WTC11 (cell line): ENCODE data around the gene DOK1. TPM values are rescaled to one million over a fixed set of nuclear protein-coding genes. Genes with fewer than 3 reads are reported as not detected.

ENCODE experiments used
- ATAC-seq: fragments of 200-7000 bp; cut with Tn5 transposase; 2 replicates; pipeline ENCODE4 v1.10.0; 2021; ENCODE audit warnings: mild to moderate bottlenecking, moderate library complexity
- CTCF ChIA-PET: fragments of 300-600 bp; sonication (Branson Sonifier 250); formaldehyde crosslinking; loops from one replicate; lab custom pipeline; 2021; ENCODE audit warnings: antibody characterized with exemption; lab: Charles Lee
- POLR2A ChIA-PET: fragments of 350-600 bp; sonication (Branson Sonifier 250); formaldehyde crosslinking; loops from one replicate; lab custom pipeline; 2021; ENCODE audit warnings: antibody characterized with exemption; lab: Charles Lee
- DNase-seq: peaks from one replicate; pipeline ENCODE4 v3.0.0; 2021; ENCODE audit warnings: low spot score
- H3K27ac Mint-ChIP-seq: 2 replicates; pipeline ENCODE4 v1.8.0; 2021; ENCODE audit warnings: mixed read lengths
- H3K27me3 Mint-ChIP-seq: 2 replicates; pipeline ENCODE4 v1.8.0; 2021; ENCODE audit warnings: low read depth, mild to moderate bottlenecking, moderate library complexity, mixed read lengths
- H3K36me3 Mint-ChIP-seq: 2 replicates; pipeline ENCODE4 v1.8.0; 2021; ENCODE audit warnings: mixed read lengths
- H3K4me1 Mint-ChIP-seq: 2 replicates; pipeline ENCODE4 v1.8.0; 2022; ENCODE audit warnings: mixed read lengths
- H3K4me3 Mint-ChIP-seq: 2 replicates; pipeline ENCODE4 v1.8.0; 2021; ENCODE audit warnings: mild to moderate bottlenecking, moderate library complexity, mixed read lengths
- H3K9me3 Mint-ChIP-seq: 2 replicates; pipeline ENCODE4 v1.8.0; 2021; ENCODE audit warnings: mixed read lengths
- CBFB ChIP-seq: sonication (generic); formaldehyde crosslinking; IDR thresholded peaks from 2 replicates; pipeline ENCODE4 v1.8.1; 2022; ENCODE audit warnings: mild to moderate bottlenecking, low read depth, missing genetic modification reagents
- FOXP1 ChIP-seq: sonication (generic); formaldehyde crosslinking; IDR thresholded peaks from 2 replicates; pipeline ENCODE4 v1.8.0; 2022; ENCODE audit warnings: missing genetic modification reagents, mild to moderate bottlenecking, moderate library complexity, borderline replicate concordance
- FOXP4 ChIP-seq: sonication (generic); formaldehyde crosslinking; IDR thresholded peaks from 2 replicates; pipeline ENCODE4 v1.8.0; 2022; ENCODE audit warnings: mild to moderate bottlenecking, missing genetic modification reagents
- KAT7 ChIP-seq: sonication (generic); formaldehyde crosslinking; IDR thresholded peaks from 2 replicates; pipeline ENCODE4 v1.8.1; 2023; ENCODE audit warnings: missing genetic modification reagents, mild to moderate bottlenecking, borderline replicate concordance
- MAX ChIP-seq: sonication (generic); formaldehyde crosslinking; IDR thresholded peaks from 2 replicates; pipeline ENCODE4 v1.8.0; 2022; ENCODE audit warnings: mild to moderate bottlenecking, missing genetic modification reagents
- NFE2L1 ChIP-seq: sonication (generic); formaldehyde crosslinking; IDR thresholded peaks from 2 replicates; pipeline ENCODE4 v1.8.1; 2023; ENCODE audit warnings: missing genetic modification reagents
- SP1 ChIP-seq: sonication (generic); formaldehyde crosslinking; conservative IDR thresholded peaks from 2 replicates; pipeline ENCODE4 v1.8.1; 2022; ENCODE audit warnings: missing genetic modification reagents
- TP53 ChIP-seq: sonication (generic); formaldehyde crosslinking; IDR thresholded peaks from 2 replicates; pipeline ENCODE4 v1.8.1; 2023; ENCODE audit warnings: mild to moderate bottlenecking, missing genetic modification reagents
- ZBTB43 ChIP-seq: sonication (generic); formaldehyde crosslinking; IDR thresholded peaks from 2 replicates; pipeline ENCODE4 v1.8.1; 2023; ENCODE audit warnings: mild to moderate bottlenecking, missing genetic modification reagents
- ZMAT4 ChIP-seq: fragments of 250-450 bp; sonication (Bioruptor Pico); IDR thresholded peaks from 2 replicates; pipeline ENCODE4 v1.9.0; 2021; ENCODE audit warnings: mild to moderate bottlenecking
- ZSCAN18 ChIP-seq: fragments of 250-450 bp; sonication (Bioruptor Pico); IDR thresholded peaks from 2 replicates; pipeline ENCODE4 v2.1.2; 2022; ENCODE audit warnings: mild to moderate bottlenecking, moderate library complexity
- total RNA-seq: library from RNA; stranded (reverse); gene quantifications from 3 replicates; pipeline ENCODE4 v1.2.3, GENCODE V29; 2021

DOK1 gene
- total RNA-seq, 1 experiment from 2014 or later, result 15.9 TPM

- Mint-ChIP-seq H3K27ac (no peak overlapping the region; the same call in 1 of the 2 replicates), H3K9me3 (no peaks in the 10 kb centered on the region), H3K36me3 (peaks cover 2% of the 10 kb centered on the region; the same call in 1 of the 2 replicates), H3K4me3 (peak overlapping the region; percentile 84), H3K27me3 (peaks cover 83% of the 10 kb centered on the region), H3K4me1 (peaks cover 32% of the 10 kb centered on the region)
- ChIA-PET POLR2A (interaction anchor here (0.9 kb wide), 1 partner anchor 39 kb away, joined by 3 read pairs; no protein-coding TSS in a partner anchor), CTCF (interaction anchor here (1.8 kb wide), 1 partner anchor 22 kb away, joined by 9 read pairs; the partner anchor contains the start of genes AUP1 and HTRA2)
- no peak for TF ChIP-seq MAX (CRISPR knock-in tag)
- TF ChIP-seq TP53, result no peak
- no peak for TF ChIP-seq ZSCAN18 (CRISPR knock-in tag)
- no peak for TF ChIP-seq ZBTB43
- no peak for TF ChIP-seq CBFB (CRISPR knock-in tag)
- no peak for TF ChIP-seq ZMAT4 (CRISPR knock-in tag)
- DNase-seq (no peak), ATAC-seq (no peak)
Measured at GRCh38 chr2:74551942-74552913, 2.3 kb upstream of the DOK1 start.

- DNase-seq (peak; percentile 45), ATAC-seq (peak; percentile 4)
- no peak for TF ChIP-seq MAX (CRISPR knock-in tag)
- peak; percentile 19; the same call in 1 of the 2 replicates for TF ChIP-seq SP1
- no peak for TF ChIP-seq FOXP4 (CRISPR knock-in tag)
- TF ChIP-seq FOXP1 (CRISPR knock-in tag), result peak; percentile 59; the same call in 1 of the 2 replicates
- no peak for TF ChIP-seq KAT7
- 0 out of 2 replicates have a peak, but pooled peaks have one; percentile 21 for TF ChIP-seq NFE2L1 (CRISPR knock-in tag)
- CTCF ChIA-PET, result interaction anchor here (0.5 to 1.8 kb wide), 3 partner anchors 19 to 31 kb away, joined by 4 to 9 read pairs (median 6); partner anchors contain the start of genes AUP1 and HTRA2
- Mint-ChIP-seq H3K27ac (peak overlapping the region; percentile 84), H3K9me3 (no peaks in the 10 kb centered on the region), H3K36me3 (peaks cover 2% of the 10 kb centered on the region; the same call in 1 of the 2 replicates), H3K4me3 (peak overlapping the region; percentile 84), H3K4me1 (peaks cover 28% of the 10 kb centered on the region), H3K27me3 (peaks cover 75% of the 10 kb centered on the region)
- POLR2A ChIA-PET, result interaction anchor here (0.8 to 1.1 kb wide), 3 partner anchors 24 to 46 kb away, joined by 3 read pairs; partner anchors contain the start of genes AUP1, HTRA2 and PCGF1
Measured at GRCh38 chr2:74552914-74553811, 1.4 kb upstream of the DOK1 start.
